ENCODE data around the gene RPS3. TPM values are rescaled to one million over a fixed set of nuclear protein-coding genes. Genes with fewer than 3 reads are reported as not detected.

The RPS3 gene
- total RNA-seq, 1 experiment from 2014 or later, result 3,765 TPM

DNA sequence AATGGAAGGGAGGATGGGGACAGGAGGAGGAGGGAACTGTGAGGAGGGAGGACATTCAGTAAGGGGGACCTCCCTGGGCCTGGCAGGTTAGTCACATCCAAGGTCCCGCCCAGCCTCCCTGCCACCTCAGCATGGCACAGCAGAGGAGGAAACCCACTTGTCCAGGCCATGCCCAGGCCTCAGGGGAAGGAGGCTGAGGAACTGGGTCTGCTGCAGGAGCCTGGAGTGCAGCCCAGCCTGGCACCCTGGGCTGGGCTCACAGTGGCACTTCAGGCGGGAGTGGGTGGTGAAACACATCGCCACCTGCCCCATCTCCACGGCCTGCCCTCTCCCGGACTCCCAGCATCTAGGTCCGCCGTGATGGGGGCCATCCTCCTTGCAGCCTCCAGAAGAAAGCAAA is 50.9 kb downstream of the RPS3 start:
- peaks cover 8 to 10% of the 10 kb centered on the region in 2 experiments; a peak in 1 of 4 replicates for H3K4me1 Mint-ChIP-seq
- Histone ChIP-seq H2AFZ (ENCODE audit: low read length) (no peak overlapping the region), H3K27ac (ENCODE audit: insufficient read length, low read depth, low read length) (no peak overlapping the region), H2AK5ac (ENCODE audit: insufficient read length, low read length) (no peak overlapping the region), H3K23me2 (ENCODE audit: insufficient read length, low read depth, low read length, poor library complexity, severe bottlenecking) (no peaks in the 10 kb centered on the region), H3K4me2 (ENCODE audit: insufficient read depth, insufficient read length, low read length) (no peak overlapping the region), H3K4ac (ENCODE audit: low read depth, low read length) (no peak overlapping the region), H2BK120ac (ENCODE audit: low read depth, low read length, poor library complexity, severe bottlenecking) (no peak overlapping the region), H3K23ac (ENCODE audit: insufficient read length, low read depth, low read length) (no peak overlapping the region), H3K4me1 (ENCODE audit: insufficient read depth, low read length) (no peaks in the 10 kb centered on the region), H3K79me1 (ENCODE audit: insufficient read depth, low read depth, low read length, poor library complexity, severe bottlenecking) (no peaks in the 10 kb centered on the region), H4K91ac (ENCODE audit: insufficient read length, low read depth, low read length) (no peak overlapping the region), H4K8ac (replicated peaks; ENCODE audit: insufficient read length, low read depth, low read length) (no peak overlapping the region), H3K9ac (ENCODE audit: extremely low read depth, insufficient read length, low read length) (no peak overlapping the region), H3T11ph (ENCODE audit: low read length) (no peak overlapping the region), H3K9me3 (ENCODE audit: control insufficient read depth, low read depth, low read length) (no peaks in the 10 kb centered on the region), H2BK15ac (ENCODE audit: low read depth, low read length) (no peak overlapping the region), H3K14ac (ENCODE audit: insufficient read depth, low read length) (no peak overlapping the region; the same call in 1 of the 2 replicates), H3K79me2 (ENCODE audit: insufficient read depth, low read length) (no peaks in the 10 kb centered on the region), H3K27me3 (ENCODE audit: insufficient read depth, low read length) (no peaks in the 10 kb centered on the region), H3K56ac (ENCODE audit: insufficient read length, low read depth, low read length) (no peak overlapping the region), H2BK5ac (ENCODE audit: insufficient read length, low read length) (no peak overlapping the region), H3K18ac (ENCODE audit: insufficient read length, low read depth, low read length) (no peak overlapping the region), H4K5ac (ENCODE audit: insufficient read length, low read depth, low read length) (no peak overlapping the region), H2BK12ac (ENCODE audit: insufficient read length, low read depth, low read length) (no peak overlapping the region), H2BK20ac (ENCODE audit: low read depth, low read length, poor library complexity, severe bottlenecking) (no peak overlapping the region), H4K20me1 (ENCODE audit: control insufficient read depth, insufficient read depth, insufficient read length) (no peaks in the 10 kb centered on the region)
- H3K4me3 Mint-ChIP-seq, result no peak overlapping the region; a peak in 1 of 5 replicates
- no peaks in the 10 kb centered on the region for H3K9me3 Mint-ChIP-seq
- no peak overlapping the region for H3K27ac Mint-ChIP-seq
- TF ChIP-seq, protein P1, sequence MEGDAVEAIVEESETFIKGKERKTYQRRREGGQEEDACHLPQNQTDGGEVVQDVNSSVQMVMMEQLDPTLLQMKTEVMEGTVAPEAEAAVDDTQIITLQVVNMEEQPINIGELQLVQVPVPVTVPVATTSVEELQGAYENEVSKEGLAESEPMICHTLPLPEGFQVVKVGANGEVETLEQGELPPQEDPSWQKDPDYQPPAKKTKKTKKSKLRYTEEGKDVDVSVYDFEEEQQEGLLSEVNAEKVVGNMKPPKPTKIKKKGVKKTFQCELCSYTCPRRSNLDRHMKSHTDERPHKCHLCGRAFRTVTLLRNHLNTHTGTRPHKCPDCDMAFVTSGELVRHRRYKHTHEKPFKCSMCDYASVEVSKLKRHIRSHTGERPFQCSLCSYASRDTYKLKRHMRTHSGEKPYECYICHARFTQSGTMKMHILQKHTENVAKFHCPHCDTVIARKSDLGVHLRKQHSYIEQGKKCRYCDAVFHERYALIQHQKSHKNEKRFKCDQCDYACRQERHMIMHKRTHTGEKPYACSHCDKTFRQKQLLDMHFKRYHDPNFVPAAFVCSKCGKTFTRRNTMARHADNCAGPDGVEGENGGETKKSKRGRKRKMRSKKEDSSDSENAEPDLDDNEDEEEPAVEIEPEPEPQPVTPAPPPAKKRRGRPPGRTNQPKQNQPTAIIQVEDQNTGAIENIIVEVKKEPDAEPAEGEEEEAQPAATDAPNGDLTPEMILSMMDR (conservative IDR thresholded peaks at IDR 0.05), result no peak
- peaks cover 6% of the 10 kb centered on the region for H3K27me3 Mint-ChIP-seq (ENCODE audit: low read depth)
- H3K36me3 Mint-ChIP-seq (ENCODE audit: insufficient read depth in 1 of 3, low read depth in 3 of 3), result no peaks in the 10 kb centered on the region; a peak in 1 of 7 replicates
- DNase-seq, result no peak
- WGBS (ENCODE audit: extremely low coverage, insufficient read length, low lambda C conversion rate), result no CpG with 5 or more reads among the region's 7 CpGs
